ENCODE data around the gene PPM1D. TPM values are rescaled to one million over a fixed set of nuclear protein-coding genes. Genes with fewer than 3 reads are reported as not detected.

Gene PPM1D
- total RNA-seq, 1 experiment from 2014 or later, result 17.9 TPM

DNA sequence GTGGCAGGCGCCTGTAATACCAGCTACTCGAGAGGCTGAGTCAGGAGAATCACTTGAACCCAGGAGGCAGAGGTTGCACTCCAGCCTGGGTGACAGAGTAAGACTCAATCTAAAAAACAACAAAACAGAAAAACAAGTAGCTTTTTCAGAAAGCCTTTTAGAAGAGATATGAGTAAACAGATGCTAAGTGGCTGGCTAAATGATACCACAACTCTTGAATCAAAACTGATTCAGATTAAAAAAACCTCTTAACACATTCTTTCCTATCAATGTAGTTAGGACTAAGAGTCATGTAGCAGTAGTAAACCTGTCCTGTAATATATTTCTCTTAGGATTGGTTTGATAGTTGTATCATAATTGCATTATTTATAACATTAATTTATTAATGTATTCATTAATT lies 23.0 kb downstream of the PPM1D start:
- DNase-seq, result no peak
- H3K27me3 Mint-ChIP-seq (ENCODE audit: insufficient read depth, unreplicated experiment), result no peaks in the 10 kb centered on the region
- POLR2A ChIA-PET, result no interaction called here
- Histone ChIP-seq H3K4me1 (no peaks in the 10 kb centered on the region), H3K4me3 (ENCODE audit: low read depth, low read length) (no peak overlapping the region), H3K36me3 (ENCODE audit: control insufficient read depth, insufficient read depth, low read length) (no peaks in the 10 kb centered on the region), H3K9me3 (no peaks in the 10 kb centered on the region), H3K27me3 (replicated peaks; ENCODE audit: control insufficient read depth, insufficient read depth, low read length) (no peaks in the 10 kb centered on the region)
- H3K9me3 Mint-ChIP-seq (ENCODE audit: unreplicated experiment), result no peaks in the 10 kb centered on the region
- TF ChIP-seq, protein P1, sequence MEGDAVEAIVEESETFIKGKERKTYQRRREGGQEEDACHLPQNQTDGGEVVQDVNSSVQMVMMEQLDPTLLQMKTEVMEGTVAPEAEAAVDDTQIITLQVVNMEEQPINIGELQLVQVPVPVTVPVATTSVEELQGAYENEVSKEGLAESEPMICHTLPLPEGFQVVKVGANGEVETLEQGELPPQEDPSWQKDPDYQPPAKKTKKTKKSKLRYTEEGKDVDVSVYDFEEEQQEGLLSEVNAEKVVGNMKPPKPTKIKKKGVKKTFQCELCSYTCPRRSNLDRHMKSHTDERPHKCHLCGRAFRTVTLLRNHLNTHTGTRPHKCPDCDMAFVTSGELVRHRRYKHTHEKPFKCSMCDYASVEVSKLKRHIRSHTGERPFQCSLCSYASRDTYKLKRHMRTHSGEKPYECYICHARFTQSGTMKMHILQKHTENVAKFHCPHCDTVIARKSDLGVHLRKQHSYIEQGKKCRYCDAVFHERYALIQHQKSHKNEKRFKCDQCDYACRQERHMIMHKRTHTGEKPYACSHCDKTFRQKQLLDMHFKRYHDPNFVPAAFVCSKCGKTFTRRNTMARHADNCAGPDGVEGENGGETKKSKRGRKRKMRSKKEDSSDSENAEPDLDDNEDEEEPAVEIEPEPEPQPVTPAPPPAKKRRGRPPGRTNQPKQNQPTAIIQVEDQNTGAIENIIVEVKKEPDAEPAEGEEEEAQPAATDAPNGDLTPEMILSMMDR (IDR thresholded peaks at IDR 0.05; ENCODE audit: insufficient read depth in 1 of 2, low read depth in 1 of 2, low read length in 1 of 2, severe bottlenecking in 1 of 2, unreplicated experiment in 1 of 2), result no peak
- peaks cover 14% of the 10 kb centered on the region for H3K36me3 Mint-ChIP-seq (ENCODE audit: insufficient read depth, unreplicated experiment)
- intact Hi-C loops (cut with micrococcal nuclease; ENCODE audit: unreplicated experiment), result no loop called here
- no TSS peak for BruUV-seq (replicated peaks)
- H3K4me1 Mint-ChIP-seq (ENCODE audit: low read depth, unreplicated experiment), result no peaks in the 10 kb centered on the region
- no peak overlapping the region for H3K4me3 Mint-ChIP-seq (ENCODE audit: unreplicated experiment)
- CTCF ChIA-PET, result no interaction called here
- H3K27ac Mint-ChIP-seq (ENCODE audit: unreplicated experiment), result no peak overlapping the region

DNA sequence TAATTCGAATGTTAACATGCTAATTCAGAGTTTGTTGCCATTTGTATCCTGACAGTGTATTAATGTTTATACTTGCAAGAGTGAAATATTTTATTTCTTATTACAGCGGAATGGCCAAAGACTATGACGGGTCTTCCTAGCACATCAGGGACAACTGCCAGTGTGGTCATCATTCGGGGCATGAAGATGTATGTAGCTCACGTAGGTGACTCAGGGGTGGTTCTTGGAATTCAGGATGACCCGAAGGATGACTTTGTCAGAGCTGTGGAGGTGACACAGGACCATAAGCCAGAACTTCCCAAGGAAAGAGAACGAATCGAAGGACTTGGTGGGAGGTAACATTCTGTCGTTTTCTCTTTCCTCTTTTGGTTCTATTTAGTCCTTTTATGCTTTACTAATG lies 23.4 kb downstream of the PPM1D start:
- TF ChIP-seq, protein P1 (IDR thresholded peaks at IDR 0.05; ENCODE audit: insufficient read depth in 1 of 2, low read depth in 1 of 2, low read length in 1 of 2, severe bottlenecking in 1 of 2, unreplicated experiment in 1 of 2), result no peak
- no peaks in the 10 kb centered on the region for H3K9me3 ChIP-seq
- no peak for DNase-seq
- Mint-ChIP-seq H3K9me3 (ENCODE audit: unreplicated experiment) (no peaks in the 10 kb centered on the region), H3K4me3 (ENCODE audit: unreplicated experiment) (no peak overlapping the region), H3K27me3 (ENCODE audit: insufficient read depth, unreplicated experiment) (no peaks in the 10 kb centered on the region), H3K4me1 (ENCODE audit: low read depth, unreplicated experiment) (no peaks in the 10 kb centered on the region), H3K27ac (ENCODE audit: unreplicated experiment) (no peak overlapping the region), H3K36me3 (ENCODE audit: insufficient read depth, unreplicated experiment) (peaks cover 16% of the 10 kb centered on the region)
- no peaks in the 10 kb centered on the region for H3K27me3 ChIP-seq (replicated peaks; ENCODE audit: control insufficient read depth, insufficient read depth, low read length)
- H3K4me1 ChIP-seq, result no peaks in the 10 kb centered on the region
- H3K36me3 ChIP-seq (ENCODE audit: control insufficient read depth, insufficient read depth, low read length), result no peaks in the 10 kb centered on the region
- intact Hi-C loops (cut with micrococcal nuclease; ENCODE audit: unreplicated experiment), result no loop called here
- POLR2A ChIA-PET, result no interaction called here
- CTCF ChIA-PET, result no interaction called here
- BruUV-seq (replicated peaks), result no TSS peak
- H3K4me3 ChIP-seq (ENCODE audit: low read depth, low read length), result no peak overlapping the region

DNA sequence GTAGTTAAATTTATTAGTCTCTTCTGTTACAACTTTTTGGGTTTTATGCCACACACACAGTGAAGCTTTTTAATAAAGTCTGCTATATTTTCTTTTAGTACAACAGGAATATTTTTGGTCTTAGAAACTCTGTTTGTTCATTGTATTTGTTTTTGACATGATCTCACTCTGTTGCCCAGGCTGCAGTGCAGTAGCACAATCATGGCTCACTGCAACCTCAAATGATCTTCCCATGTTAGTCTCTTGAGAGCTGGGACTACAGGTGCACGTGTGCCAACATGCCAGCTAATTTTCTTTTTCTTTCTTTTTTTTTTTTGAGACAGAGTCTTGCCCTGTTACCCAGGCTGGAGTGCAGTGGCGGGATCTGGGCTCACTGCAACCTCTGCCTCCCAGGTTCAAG lies 27.1 kb downstream of the PPM1D start:
- H3K27ac Mint-ChIP-seq (ENCODE audit: unreplicated experiment), result no peak overlapping the region
- no TSS peak for BruUV-seq (replicated peaks)
- H3K4me1 Mint-ChIP-seq (ENCODE audit: low read depth, unreplicated experiment), result no peaks in the 10 kb centered on the region
- TF ChIP-seq, protein P1 (IDR thresholded peaks at IDR 0.05; ENCODE audit: insufficient read depth in 1 of 2, low read depth in 1 of 2, low read length in 1 of 2, severe bottlenecking in 1 of 2, unreplicated experiment in 1 of 2), result no peak
- ChIA-PET CTCF (no interaction called here), POLR2A (no interaction called here)
- intact Hi-C loops (cut with micrococcal nuclease; ENCODE audit: unreplicated experiment), result no loop called here
- Histone ChIP-seq H3K27me3 (replicated peaks; ENCODE audit: control insufficient read depth, insufficient read depth, low read length) (no peaks in the 10 kb centered on the region), H3K4me3 (ENCODE audit: low read depth, low read length) (no peak overlapping the region), H3K4me1 (no peaks in the 10 kb centered on the region), H3K9me3 (no peaks in the 10 kb centered on the region), H3K36me3 (ENCODE audit: control insufficient read depth, insufficient read depth, low read length) (no peaks in the 10 kb centered on the region)
- no peaks in the 10 kb centered on the region for H3K9me3 Mint-ChIP-seq (ENCODE audit: unreplicated experiment)
- H3K4me3 Mint-ChIP-seq (ENCODE audit: unreplicated experiment), result no peak overlapping the region
- no peak for DNase-seq
- peaks cover 16% of the 10 kb centered on the region for H3K36me3 Mint-ChIP-seq (ENCODE audit: insufficient read depth, unreplicated experiment)
- no peaks in the 10 kb centered on the region for H3K27me3 Mint-ChIP-seq (ENCODE audit: insufficient read depth, unreplicated experiment)
